Activated T-helper 1 cell treated with anti-CD3 and anti-CD28 coated beads, Interleukin-2, amount 50 U/mL, for 16 hours (primary cell): ENCODE data around the gene OR2A7.
"Not testable (repeated sequence)": the region's sequence is repeated elsewhere in the genome, so short reads cannot be mapped to it uniquely, and the experiment has no call there.

ENCODE experiments used
- DNase-seq, 2 donors: peaks; one replicate each; pipeline ENCODE4 v3.0.0-alpha.2; 2020; ENCODE audit warnings: low read depth in 1 of 2, low spot score in 1 of 2

OR2A7 gene

GRCh38 chr7:144264692-144265091 lies at the start of gene OR2A7:
Gene OR2A7, minus strand, starts transcription at chr7:144264792. Its CDS starts 5,164 bp downstream, at chr7:144259628.
- DNase-seq: not testable (repeated sequence)

- DNase-seq: not testable (repeated sequence)
Observed at GRCh38 chr7:144311872-144312469, 47.4 kb upstream of the OR2A7 start, which contains the start of gene OR2A1. Gene OR2A1, plus strand, starts transcription at chr7:144312419. Its CDS starts 5,706 bp downstream, at chr7:144318125.

GRCh38 chr7:144311218-144311617 lies 46.6 kb upstream of the OR2A7 start:
- DNase-seq: not testable (repeated sequence)

- not testable (repeated sequence) for DNase-seq
Observed at GRCh38 chr7:144309702-144310101, 45.1 kb upstream of the OR2A7 start.

GRCh38 chr7:144305156-144305555 lies 40.6 kb upstream of the OR2A7 start:
- not testable (repeated sequence) for DNase-seq

GRCh38 chr7:144303607-144304006 lies 39.0 kb upstream of the OR2A7 start:
- DNase-seq: not testable (repeated sequence)

GRCh38 chr7:144302578-144303303 lies 38.1 kb upstream of the OR2A7 start:
- DNase-seq: not testable (repeated sequence)

- not testable (repeated sequence) for DNase-seq
Observed at GRCh38 chr7:144293794-144294499, 29.4 kb upstream of the OR2A7 start.

- DNase-seq: not testable (repeated sequence)
Observed at GRCh38 chr7:144292384-144293161, 28.0 kb upstream of the OR2A7 start.

GRCh38 chr7:144291607-144292006 lies 27.0 kb upstream of the OR2A7 start:
- DNase-seq: not testable (repeated sequence)

GRCh38 chr7:144287171-144287784 lies 22.7 kb upstream of the OR2A7 start:
- not testable (repeated sequence) for DNase-seq

GRCh38 chr7:144283716-144284115 lies 19.1 kb upstream of the OR2A7 start:
- DNase-seq: not testable (repeated sequence)

- not testable (repeated sequence) for DNase-seq
Observed at GRCh38 chr7:144282490-144282889, 17.9 kb upstream of the OR2A7 start.

GRCh38 chr7:144281981-144282380 lies 17.4 kb upstream of the OR2A7 start:
- DNase-seq: not testable (repeated sequence)

GRCh38 chr7:144280010-144280409 lies 15.4 kb upstream of the OR2A7 start:
- DNase-seq: not testable (repeated sequence)

GRCh38 chr7:144275281-144275680 lies 10.7 kb upstream of the OR2A7 start:
- not testable (repeated sequence) for DNase-seq

GRCh38 chr7:144269188-144269587 lies 4.6 kb upstream of the OR2A7 start, which contains the start of gene CTAGE8:
Gene CTAGE8, minus strand, starts transcription at chr7:144269288. Its CDS starts 38 bp downstream, at chr7:144269250.
- DNase-seq: not testable (repeated sequence)

GRCh38 chr7:144262128-144262527 lies 2.5 kb downstream of the OR2A7 start:
- not testable (repeated sequence) for DNase-seq

GRCh38 chr7:144259067-144259466 lies 5.5 kb downstream of the OR2A7 start:
- not testable (repeated sequence) for DNase-seq

- DNase-seq: no peak
Observed at GRCh38 chr7:144256112-144256511, 8.5 kb downstream of the OR2A7 start.
